ENCODE results near the gene UBTD2. TPM values are rescaled to one million over a fixed set of nuclear protein-coding genes. Genes with fewer than 3 reads are reported as not detected.

UBTD2 gene
- total and polyA plus RNA-seq, 9 of the 15 experiments (the other 6 are each of a cell fraction or from before 2014, with no cell fraction given) = 0.01 to 0.46 (median 0.15) TPM; not detected in 1

GRCh38 chr5:172229904-172230303 is 53.7 kb downstream of the UBTD2 start (continued):
- TF ChIP-seq ELK3 (CRISPR knock-in tag; IDR thresholded peaks at IDR 0.05) (no peak), NELFE (IDR thresholded peaks at IDR 0.05; ENCODE audit: insufficient read depth, insufficient read length) (no peak), IRF9 (tag; IDR thresholded peaks at IDR 0.05) (no peak), ZNF561 (CRISPR knock-in tag; conservative IDR thresholded peaks at IDR 0.05) (no peak)

- no peak overlapping the region for H2AFZ ChIP-seq (ENCODE audit: low read depth, low read length)
- no TSS peak for BruUV-seq (replicated peaks)
- POLR2A ChIA-PET = no interaction called here
- in situ Hi-C loops (cut with MboI) (no loop called here), intact Hi-C loops (cut with micrococcal nuclease) (no loop called here)
- peaks cover 0 to 2% of the 10 kb centered on the region in 2 experiments; a peak in 1 of 5 replicates for H3K27me3 ChIP-seq (ENCODE audit: control insufficient read depth in 2 of 2, insufficient read depth in 2 of 2, low read length in 2 of 2)
- no peak overlapping the region for H3K4me2 ChIP-seq (ENCODE audit: insufficient read depth, low read length)
- no peaks in the 10 kb centered on the region for H3K36me3 ChIP-seq (ENCODE audit: control insufficient read depth, insufficient read depth, low read length)
- no peaks in the 10 kb centered on the region for H3K79me2 ChIP-seq (ENCODE audit: control insufficient read depth, insufficient read depth, low read length)
- no peaks in the 10 kb centered on the region for H3K9me1 ChIP-seq (ENCODE audit: control insufficient read depth, insufficient read depth, low read length)
- H3K9me3 ChIP-seq (replicated peaks; ENCODE audit: control insufficient read depth, insufficient read depth, low read depth, low read length) = no peaks in the 10 kb centered on the region
- H3K4me3 ChIP-seq = no peak overlapping the region
- FAIRE-seq (no peak), ATAC-seq (no peak), DNase-seq (ENCODE audit: extremely low read depth in 1 of 4, low spot score in 3 of 4) (no peak)
- no peaks in the 10 kb centered on the region; the same call in 1 of the 2 replicates for H4K20me1 ChIP-seq (replicated peaks; ENCODE audit: control insufficient read depth, insufficient read depth, low read length)
- no peak overlapping the region for H3K9ac ChIP-seq (ENCODE audit: insufficient read depth in 1 of 2, low read depth in 2 of 2, low read length in 2 of 2)
- H3K4me1 ChIP-seq (replicated peaks in 1 of 2; ENCODE audit: control insufficient read depth in 2 of 2, insufficient read depth in 2 of 2, low read length in 2 of 2) = no peaks in the 10 kb centered on the region
- no peak overlapping the region for H3K27ac ChIP-seq (ENCODE audit: extremely low read depth, low read depth, low read length)
- CTCF ChIA-PET (ENCODE audit: low intra/inter-chr PET ratio) = no interaction called here
- whole genome bisulfite sequencing (ENCODE audit: insufficient coverage, low coverage, missing lambda C conversion rate) = 0% methylated on average over 1 of the region's 1 CpG
- no peak for TF ChIP-seq CTCF (IDR thresholded peaks at IDR 0.05 in 2 of 3, conservative IDR thresholded peaks at IDR 0.05 in 1 of 3; ENCODE audit: insufficient read depth in 2 of 3, low read depth in 1 of 3, low read length in 3 of 3)
- TF ChIP-seq CREM (IDR thresholded peaks at IDR 0.05; ENCODE audit: low read depth) = no peak
- no peak for TF ChIP-seq RAD21 (CRISPR knock-in tag; conservative IDR thresholded peaks at IDR 0.05 in 1 of 2, IDR thresholded peaks at IDR 0.05 in 1 of 2)
- TF ChIP-seq SMARCB1 (IDR thresholded peaks at IDR 0.05; ENCODE audit: insufficient read length, low read depth) = no peak
- no peak for TF ChIP-seq SRSF7 (optimal IDR thresholded peaks at IDR 0.05; ENCODE audit: low read depth, low read length)
- TF ChIP-seq NR1H2 (CRISPR knock-in tag; IDR thresholded peaks at IDR 0.05) = no peak
- no peak for TF ChIP-seq CHD2 (IDR thresholded peaks at IDR 0.05; ENCODE audit: low read depth, low read length)
- TF ChIP-seq SAFB (IDR thresholded peaks at IDR 0.05; ENCODE audit: borderline replicate concordance, low read depth, low read length) = no peak
- no peak for TF ChIP-seq ZNF77 (CRISPR knock-in tag; IDR thresholded peaks at IDR 0.05)
- TF ChIP-seq SP1 (CRISPR knock-in tag; IDR thresholded peaks at IDR 0.05) = no peak
- no peak for TF ChIP-seq KLF1 (tag; IDR thresholded peaks at IDR 0.05)
- no peak for TF ChIP-seq NUFIP1 (IDR thresholded peaks at IDR 0.05; ENCODE audit: partially characterized antibody)
- TF ChIP-seq TFAM (CRISPR knock-in tag; conservative IDR thresholded peaks at IDR 0.05) = no peak
- no peak for TF ChIP-seq ZNF589 (CRISPR knock-in tag; IDR thresholded peaks at IDR 0.05; ENCODE audit: low read depth)
- no peak for TF ChIP-seq BRD4 (IDR thresholded peaks at IDR 0.05)
- no peak for TF ChIP-seq POLR2H (tag; IDR thresholded peaks at IDR 0.05; ENCODE audit: low read depth)
- TF ChIP-seq LARP7 (IDR thresholded peaks at IDR 0.05) = no peak
These were observed 58.6 kb downstream of the UBTD2 start for GRCh38 chr5:172224996-172225395.
